RWPE2 (cell line): ENCODE data around the gene WNT6.

Experiments
- ATAC-seq: fragments of 200-7000 bp; cut with Tn5 transposase; 3 replicates; pipeline ENCODE4 v1.9.1; 2021; ENCODE audit warnings: low read depth
- DNase-seq: peaks from one replicate; pipeline ENCODE4 v3.0.0-alpha.2; 2020; ENCODE audit warnings: low spot score
- H3K27ac ChIP-seq: fragments of 450-650 bp; 2 replicates; pipeline ENCODE4 v1.5.1; 2017; ENCODE audit warnings: mild to moderate bottlenecking; ENCODE audit not compliant: poor library complexity, severe bottlenecking
- H3K27me3 ChIP-seq: fragments of 250-450 bp; sonication (Bioruptor Pico); 2 replicates; pipeline ENCODE4 v1.5.1; 2021; ENCODE audit warnings: mild to moderate bottlenecking, moderate library complexity; ENCODE audit not compliant: insufficient read depth, poor library complexity, severe bottlenecking
- H3K36me3 ChIP-seq: fragments of 250-450 bp; sonication (Bioruptor Pico); 2 replicates; pipeline ENCODE4 v1.5.1; 2020; ENCODE audit warnings: low read depth, mild to moderate bottlenecking, moderate library complexity
- H3K4me1 ChIP-seq: fragments of 250-450 bp; sonication (Bioruptor Pico); 2 replicates; pipeline ENCODE4 v1.5.1; 2021; ENCODE audit warnings: mild to moderate bottlenecking, moderate library complexity; ENCODE audit not compliant: insufficient read depth, poor library complexity, severe bottlenecking
- H3K4me3 ChIP-seq: fragments of 250-450 bp; sonication (Bioruptor Pico); 2 replicates; pipeline ENCODE4 v1.5.1; 2021; ENCODE audit warnings: mild to moderate bottlenecking, moderate library complexity; ENCODE audit not compliant: severe bottlenecking
- H3K9me3 ChIP-seq: fragments of 250-450 bp; sonication (Bioruptor Pico); 2 replicates; pipeline ENCODE4 v1.5.1; 2021; ENCODE audit warnings: mild to moderate bottlenecking, moderate library complexity; ENCODE audit not compliant: severe bottlenecking
- TF ChIP-seq, protein P1 (sequence below): fragments of 450-650 bp; IDR thresholded peaks from one replicate; pipeline ENCODE4 v1.5.1; 2017; ENCODE audit warnings: mild to moderate bottlenecking, moderate library complexity; ENCODE audit not compliant: poor library complexity, severe bottlenecking

WNT6 gene

DNA sequence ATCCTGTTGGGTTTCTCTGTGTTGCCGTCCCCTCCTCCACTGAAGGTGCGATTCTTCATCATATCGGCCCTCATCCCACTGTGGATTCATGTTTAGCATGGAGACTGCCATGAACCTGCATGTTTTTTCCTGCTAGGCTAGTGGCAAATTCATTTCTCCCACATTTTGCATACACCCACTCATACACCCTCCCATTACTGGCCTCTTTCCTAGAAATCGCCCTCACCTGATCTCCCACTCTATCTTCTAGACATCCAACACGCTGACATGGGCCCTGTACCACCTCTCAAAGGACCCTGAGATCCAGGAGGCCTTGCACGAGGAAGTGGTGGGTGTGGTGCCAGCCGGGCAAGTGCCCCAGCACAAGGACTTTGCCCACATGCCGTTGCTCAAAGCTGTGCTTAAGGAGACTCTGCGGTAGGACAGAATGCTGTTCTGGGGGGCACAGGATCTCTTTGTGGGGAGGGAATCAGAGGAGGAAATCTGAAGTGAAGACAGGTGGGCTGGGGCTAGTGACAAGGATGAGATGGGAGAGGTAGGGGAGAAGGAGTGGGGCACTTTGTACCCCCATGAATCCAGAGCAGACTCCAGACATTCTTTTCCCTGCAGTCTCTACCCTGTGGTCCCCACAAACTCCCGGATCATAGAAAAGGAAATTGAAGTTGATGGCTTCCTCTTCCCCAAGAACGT lies 45.7 kb upstream of the WNT6 start:
- ATAC-seq, result no peak
- Histone ChIP-seq H3K4me1 (no peaks in the 10 kb centered on the region), H3K27ac (no peak overlapping the region), H3K36me3 (no peaks in the 10 kb centered on the region), H3K9me3 (no peaks in the 10 kb centered on the region), H3K4me3 (no peak overlapping the region), H3K27me3 (no peaks in the 10 kb centered on the region)
- DNase-seq, result no peak
- TF ChIP-seq, protein P1, sequence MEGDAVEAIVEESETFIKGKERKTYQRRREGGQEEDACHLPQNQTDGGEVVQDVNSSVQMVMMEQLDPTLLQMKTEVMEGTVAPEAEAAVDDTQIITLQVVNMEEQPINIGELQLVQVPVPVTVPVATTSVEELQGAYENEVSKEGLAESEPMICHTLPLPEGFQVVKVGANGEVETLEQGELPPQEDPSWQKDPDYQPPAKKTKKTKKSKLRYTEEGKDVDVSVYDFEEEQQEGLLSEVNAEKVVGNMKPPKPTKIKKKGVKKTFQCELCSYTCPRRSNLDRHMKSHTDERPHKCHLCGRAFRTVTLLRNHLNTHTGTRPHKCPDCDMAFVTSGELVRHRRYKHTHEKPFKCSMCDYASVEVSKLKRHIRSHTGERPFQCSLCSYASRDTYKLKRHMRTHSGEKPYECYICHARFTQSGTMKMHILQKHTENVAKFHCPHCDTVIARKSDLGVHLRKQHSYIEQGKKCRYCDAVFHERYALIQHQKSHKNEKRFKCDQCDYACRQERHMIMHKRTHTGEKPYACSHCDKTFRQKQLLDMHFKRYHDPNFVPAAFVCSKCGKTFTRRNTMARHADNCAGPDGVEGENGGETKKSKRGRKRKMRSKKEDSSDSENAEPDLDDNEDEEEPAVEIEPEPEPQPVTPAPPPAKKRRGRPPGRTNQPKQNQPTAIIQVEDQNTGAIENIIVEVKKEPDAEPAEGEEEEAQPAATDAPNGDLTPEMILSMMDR, result no peak

DNA sequence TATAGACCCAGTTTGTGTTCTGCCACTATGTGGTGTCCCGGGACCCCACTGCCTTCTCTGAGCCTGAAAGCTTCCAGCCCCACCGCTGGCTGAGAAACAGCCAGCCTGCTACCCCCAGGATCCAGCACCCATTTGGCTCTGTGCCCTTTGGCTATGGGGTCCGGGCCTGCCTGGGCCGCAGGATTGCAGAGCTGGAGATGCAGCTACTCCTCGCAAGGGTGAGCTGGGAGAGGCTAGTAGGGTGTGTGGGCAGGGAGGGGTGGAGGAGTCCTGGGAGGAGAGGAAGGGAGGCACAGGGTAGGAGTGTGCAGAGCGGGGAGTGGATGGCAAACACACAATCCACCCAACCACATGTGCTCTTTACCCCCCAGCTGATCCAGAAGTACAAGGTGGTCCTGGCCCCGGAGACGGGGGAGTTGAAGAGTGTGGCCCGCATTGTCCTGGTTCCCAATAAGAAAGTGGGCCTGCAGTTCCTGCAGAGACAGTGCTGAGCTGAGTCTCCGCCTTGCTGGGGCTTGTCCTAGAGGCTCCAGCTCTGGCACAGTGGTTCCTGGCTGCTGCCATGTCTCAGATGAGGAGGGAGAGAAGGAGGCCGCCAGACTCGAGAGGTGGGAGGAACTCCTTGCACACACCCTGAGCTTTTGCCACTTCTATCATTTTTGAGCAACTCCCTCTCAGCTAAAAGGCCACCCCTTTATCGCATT lies 44.9 kb upstream of the WNT6 start:
- no peaks in the 10 kb centered on the region for H3K27me3 ChIP-seq
- H3K9me3 ChIP-seq, result no peaks in the 10 kb centered on the region
- DNase-seq, result no peak
- H3K36me3 ChIP-seq, result no peaks in the 10 kb centered on the region
- no peak overlapping the region for H3K4me3 ChIP-seq
- ATAC-seq, result no peak
- H3K4me1 ChIP-seq, result no peaks in the 10 kb centered on the region
- H3K27ac ChIP-seq, result no peak overlapping the region
- TF ChIP-seq, protein P1, result no peak

DNA sequence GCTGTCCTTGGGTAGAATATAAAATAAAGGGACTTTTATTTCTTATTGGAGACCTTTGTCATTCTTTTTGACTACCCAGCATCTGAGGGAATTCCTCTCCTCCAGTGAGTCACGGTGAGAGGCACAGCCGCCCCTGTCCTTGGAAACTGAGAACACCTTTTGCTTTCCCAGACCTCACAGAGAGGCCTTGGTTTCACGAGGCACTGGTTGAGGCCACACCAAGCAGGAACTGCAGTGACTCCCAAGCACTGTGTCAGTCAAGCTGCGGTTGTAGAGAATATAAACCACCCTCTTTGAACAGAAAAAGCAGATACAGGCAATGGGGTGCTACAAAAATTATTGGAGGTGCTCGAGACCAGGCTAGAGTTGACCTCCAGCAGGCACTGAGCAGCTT lies 44.4 kb upstream of the WNT6 start:
- Histone ChIP-seq H3K4me1 (no peaks in the 10 kb centered on the region), H3K27ac (no peak overlapping the region), H3K4me3 (no peak overlapping the region), H3K36me3 (no peaks in the 10 kb centered on the region), H3K27me3 (no peaks in the 10 kb centered on the region), H3K9me3 (no peaks in the 10 kb centered on the region)
- TF ChIP-seq, protein P1, result no peak
- no peak for DNase-seq
- no peak for ATAC-seq

DNA sequence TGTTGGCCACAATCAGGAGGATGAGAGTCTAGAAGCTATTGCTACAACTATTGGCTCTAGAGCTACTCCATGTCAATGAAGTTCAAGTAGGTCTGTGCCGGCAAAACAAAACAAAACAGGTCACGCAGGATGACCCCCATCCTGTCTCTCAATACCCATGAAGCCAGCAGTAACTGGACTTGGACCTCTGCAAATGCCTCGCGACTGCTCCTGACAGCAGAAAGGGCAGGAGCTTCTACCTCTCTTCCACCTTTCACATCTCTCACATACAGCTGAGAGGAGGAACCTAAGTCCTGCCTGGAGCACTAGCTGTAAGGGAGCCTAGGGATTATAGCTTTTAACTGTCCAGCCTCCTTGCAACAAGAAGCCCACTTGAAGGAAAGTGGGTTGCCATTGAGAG lies 44.0 kb upstream of the WNT6 start:
- H3K27ac ChIP-seq, result no peak overlapping the region
- no peaks in the 10 kb centered on the region for H3K27me3 ChIP-seq
- no peak overlapping the region for H3K4me3 ChIP-seq
- TF ChIP-seq, protein P1, result no peak
- no peaks in the 10 kb centered on the region for H3K4me1 ChIP-seq
- ATAC-seq, result no peak
- H3K36me3 ChIP-seq, result no peaks in the 10 kb centered on the region
- no peak for DNase-seq
- no peaks in the 10 kb centered on the region for H3K9me3 ChIP-seq

DNA sequence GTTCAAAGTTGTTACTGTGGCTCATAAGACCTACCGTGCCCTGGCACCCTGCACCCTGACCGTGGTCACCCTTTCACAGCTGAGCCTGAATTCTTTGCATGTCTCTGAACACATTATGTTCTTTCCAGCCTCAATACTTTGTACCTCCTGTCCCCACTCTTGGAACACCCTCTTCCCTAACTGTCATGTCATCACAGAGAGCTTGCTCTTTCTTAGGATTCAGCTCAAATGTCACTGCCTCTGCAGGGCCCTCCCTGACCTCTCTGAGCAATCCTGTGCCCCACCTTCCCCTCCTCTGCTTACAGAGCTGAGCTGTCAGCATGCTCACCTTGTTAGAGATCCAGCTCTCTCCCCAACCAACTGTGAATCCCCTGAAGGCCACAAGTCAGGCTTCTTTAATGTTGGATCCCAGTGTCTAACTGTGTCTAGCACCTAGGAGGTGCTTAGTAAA lies 43.0 kb upstream of the WNT6 start:
- ATAC-seq (no peak), DNase-seq (no peak)
- no peak overlapping the region for H3K27ac ChIP-seq
- TF ChIP-seq, protein P1, result no peak
- H3K36me3 ChIP-seq, result no peaks in the 10 kb centered on the region
- no peaks in the 10 kb centered on the region for H3K9me3 ChIP-seq
- no peaks in the 10 kb centered on the region for H3K4me1 ChIP-seq
- H3K27me3 ChIP-seq, result no peaks in the 10 kb centered on the region
- H3K4me3 ChIP-seq, result no peak overlapping the region
